Measurements from ENCODE around the gene YIPF4. TPM values are rescaled to one million over a fixed set of nuclear protein-coding genes. Genes with fewer than 3 reads are reported as not detected.
"Not testable (repeated sequence)": the region's sequence is repeated elsewhere in the genome, so short reads cannot be mapped to it uniquely, and the experiment has no call there.

Gene YIPF4
- polyA plus RNA-seq, 1 donor (not counting 4 experiments of a cell fraction or from before 2014, with no cell fraction given) = 22.7 TPM

- dilution Hi-C loops (cut with MboI; ENCODE audit: extremely low pct_ligation_motif_present, low sequenced_read_pairs) = no loop called here
- no peak for TF ChIP-seq EZH2 (IDR thresholded peaks at IDR 0.05; ENCODE audit: low read length)
- TF ChIP-seq, protein P1, sequence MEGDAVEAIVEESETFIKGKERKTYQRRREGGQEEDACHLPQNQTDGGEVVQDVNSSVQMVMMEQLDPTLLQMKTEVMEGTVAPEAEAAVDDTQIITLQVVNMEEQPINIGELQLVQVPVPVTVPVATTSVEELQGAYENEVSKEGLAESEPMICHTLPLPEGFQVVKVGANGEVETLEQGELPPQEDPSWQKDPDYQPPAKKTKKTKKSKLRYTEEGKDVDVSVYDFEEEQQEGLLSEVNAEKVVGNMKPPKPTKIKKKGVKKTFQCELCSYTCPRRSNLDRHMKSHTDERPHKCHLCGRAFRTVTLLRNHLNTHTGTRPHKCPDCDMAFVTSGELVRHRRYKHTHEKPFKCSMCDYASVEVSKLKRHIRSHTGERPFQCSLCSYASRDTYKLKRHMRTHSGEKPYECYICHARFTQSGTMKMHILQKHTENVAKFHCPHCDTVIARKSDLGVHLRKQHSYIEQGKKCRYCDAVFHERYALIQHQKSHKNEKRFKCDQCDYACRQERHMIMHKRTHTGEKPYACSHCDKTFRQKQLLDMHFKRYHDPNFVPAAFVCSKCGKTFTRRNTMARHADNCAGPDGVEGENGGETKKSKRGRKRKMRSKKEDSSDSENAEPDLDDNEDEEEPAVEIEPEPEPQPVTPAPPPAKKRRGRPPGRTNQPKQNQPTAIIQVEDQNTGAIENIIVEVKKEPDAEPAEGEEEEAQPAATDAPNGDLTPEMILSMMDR (optimal IDR thresholded peaks at IDR 0.05 in 1 of 3, IDR thresholded peaks at IDR 0.05 in 1 of 3, conservative IDR thresholded peaks at IDR 0.05 in 1 of 3; ENCODE audit: extremely low read depth in 1 of 3, insufficient read depth in 2 of 3, low read length in 3 of 3) = no peak
- Histone ChIP-seq H3K36me3 (ENCODE audit: control insufficient read depth in 2 of 2, extremely low read depth in 1 of 2, insufficient read depth in 2 of 2, low read length in 2 of 2) (no peaks in the 10 kb centered on the region), H3K4me2 (ENCODE audit: control insufficient read depth, extremely low read depth, insufficient read depth, low read depth, low read length) (no peak overlapping the region), H2AFZ (ENCODE audit: control insufficient read depth, low read length) (peak overlapping the region; percentile 44), H3K27me3 (ENCODE audit: control insufficient read depth, extremely low read depth, insufficient read depth, low read length) (no peaks in the 10 kb centered on the region), H3K4me1 (ENCODE audit: control insufficient read depth, extremely low read depth, insufficient read depth, low read length) (peaks cover 8% of the 10 kb centered on the region), H3K9me3 (ENCODE audit: control insufficient read depth, low read depth, low read length) (no peaks in the 10 kb centered on the region), H4K20me1 (ENCODE audit: control insufficient read depth, extremely low read depth, insufficient read depth, low read length) (no peaks in the 10 kb centered on the region), H3K9me1 (ENCODE audit: control insufficient read depth, extremely low read depth, insufficient read depth, low read length) (no peaks in the 10 kb centered on the region), H3K4me3 (ENCODE audit: control insufficient read depth in 2 of 3, extremely low read depth in 1 of 3, insufficient read depth in 2 of 3, low read depth in 1 of 3, low read length in 3 of 3) (no peak overlapping the region), H3K27ac (ENCODE audit: control insufficient read depth, insufficient read depth, low read length) (no peak overlapping the region), H3K79me2 (ENCODE audit: control insufficient read depth, insufficient read depth, low read length) (peaks cover 16% of the 10 kb centered on the region), H3K9ac (ENCODE audit: control insufficient read depth, extremely low read depth, insufficient read depth, low read length) (no peak overlapping the region)
- no peak for DNase-seq (ENCODE audit: low read depth, low spot score)
- no peak for FAIRE-seq
These were observed 3.4 kb upstream of the YIPF4 start for GRCh38 chr2:32274289-32274688.

DNA sequence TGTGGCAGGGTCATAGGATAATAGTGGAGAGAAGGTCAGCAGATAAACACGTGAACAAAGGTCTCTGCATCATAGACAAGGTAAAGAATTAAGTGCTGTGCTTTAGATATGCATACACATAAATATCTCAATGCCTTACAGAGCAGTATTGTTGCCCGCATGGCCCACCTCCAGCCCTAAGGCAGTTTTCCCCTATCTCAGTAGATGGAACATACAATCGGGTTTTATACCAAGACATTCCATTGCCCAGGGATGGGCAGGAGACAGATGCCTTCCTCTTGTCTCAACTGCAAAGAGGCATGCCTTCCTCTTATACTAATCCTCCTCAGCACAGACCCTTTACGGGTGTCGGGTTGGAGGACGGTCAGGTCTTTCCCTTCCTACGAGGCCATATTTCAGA lies 1.9 kb upstream of the YIPF4 start:
- H4K20me1 ChIP-seq (ENCODE audit: control insufficient read depth, extremely low read depth, insufficient read depth, low read length); H3K9me1 ChIP-seq (ENCODE audit: control insufficient read depth, extremely low read depth, insufficient read depth, low read length); H3K4me3 ChIP-seq (ENCODE audit: control insufficient read depth in 2 of 3, extremely low read depth in 1 of 3, insufficient read depth in 2 of 3, low read depth in 1 of 3, low read length in 3 of 3); H2AFZ ChIP-seq (ENCODE audit: control insufficient read depth, low read length); H3K9me3 ChIP-seq (ENCODE audit: control insufficient read depth, low read depth, low read length); FAIRE-seq; DNase-seq (ENCODE audit: low read depth, low spot score); H3K4me2 ChIP-seq (ENCODE audit: control insufficient read depth, extremely low read depth, insufficient read depth, low read depth, low read length); H3K36me3 ChIP-seq (ENCODE audit: control insufficient read depth in 2 of 2, extremely low read depth in 1 of 2, insufficient read depth in 2 of 2, low read length in 2 of 2); H3K27me3 ChIP-seq (ENCODE audit: control insufficient read depth, extremely low read depth, insufficient read depth, low read length); dilution Hi-C loops (cut with MboI; ENCODE audit: extremely low pct_ligation_motif_present, low sequenced_read_pairs); H3K27ac ChIP-seq (ENCODE audit: control insufficient read depth, insufficient read depth, low read length); H3K4me1 ChIP-seq (ENCODE audit: control insufficient read depth, extremely low read depth, insufficient read depth, low read length); H3K9ac ChIP-seq (ENCODE audit: control insufficient read depth, extremely low read depth, insufficient read depth, low read length): not testable (repeated sequence)
- H3K79me2 ChIP-seq (ENCODE audit: control insufficient read depth, insufficient read depth, low read length) = peaks cover 23% of the 10 kb centered on the region

- Histone ChIP-seq H3K9me3 (ENCODE audit: control insufficient read depth, low read depth, low read length) (no peaks in the 10 kb centered on the region), H3K4me1 (ENCODE audit: control insufficient read depth, extremely low read depth, insufficient read depth, low read length) (peaks cover 8% of the 10 kb centered on the region), H3K27ac (ENCODE audit: control insufficient read depth, insufficient read depth, low read length) (peak overlapping the region; percentile 93), H2AFZ (ENCODE audit: control insufficient read depth, low read length) (peak overlapping the region; percentile 96), H3K27me3 (ENCODE audit: control insufficient read depth, extremely low read depth, insufficient read depth, low read length) (no peaks in the 10 kb centered on the region), H3K79me2 (ENCODE audit: control insufficient read depth, insufficient read depth, low read length) (peaks cover 34% of the 10 kb centered on the region), H3K9ac (ENCODE audit: control insufficient read depth, extremely low read depth, insufficient read depth, low read length) (peak overlapping the region; percentile 99), H3K36me3 (ENCODE audit: control insufficient read depth in 2 of 2, extremely low read depth in 1 of 2, insufficient read depth in 2 of 2, low read length in 2 of 2) (no peaks in the 10 kb centered on the region), H4K20me1 (ENCODE audit: control insufficient read depth, extremely low read depth, insufficient read depth, low read length) (no peaks in the 10 kb centered on the region), H3K9me1 (ENCODE audit: control insufficient read depth, extremely low read depth, insufficient read depth, low read length) (no peaks in the 10 kb centered on the region), H3K4me2 (ENCODE audit: control insufficient read depth, extremely low read depth, insufficient read depth, low read depth, low read length) (peak overlapping the region; percentile 90), H3K4me3 (ENCODE audit: control insufficient read depth in 2 of 3, extremely low read depth in 1 of 3, insufficient read depth in 2 of 3, low read depth in 1 of 3, low read length in 3 of 3) (peak overlapping the region; percentile 68 to 99 (median 97))
- dilution Hi-C loops (cut with MboI; ENCODE audit: extremely low pct_ligation_motif_present, low sequenced_read_pairs) = no loop called here
- TF ChIP-seq, protein P1 (optimal IDR thresholded peaks at IDR 0.05 in 1 of 3, IDR thresholded peaks at IDR 0.05 in 1 of 3, conservative IDR thresholded peaks at IDR 0.05 in 1 of 3; ENCODE audit: extremely low read depth in 1 of 3, insufficient read depth in 2 of 3, low read length in 3 of 3) = no peak
- no peak for TF ChIP-seq EZH2 (IDR thresholded peaks at IDR 0.05; ENCODE audit: low read length)
- FAIRE-seq = no peak
- no peak for DNase-seq (ENCODE audit: low read depth, low spot score)
These were observed 386 bp upstream of the YIPF4 start for GRCh38 chr2:32277363-32277673.

All from keratinocyte (primary cell).